ENCODE results near the gene XPC. TPM values are rescaled to one million over a fixed set of nuclear protein-coding genes. Genes with fewer than 3 reads are reported as not detected.

XPC gene
- total RNA-seq, 2 donors from 2014 or later = 33.0 to 40.0 TPM

GRCh38 chr3:14200276-14200675 is 21.9 kb upstream of the XPC start:
- Histone ChIP-seq H3K36me3 (ENCODE audit: control insufficient read depth, insufficient read depth, low read length) (peaks cover 35% of the 10 kb centered on the region), H3K4me1 (ENCODE audit: control insufficient read depth, insufficient read depth, low read length) (no peaks in the 10 kb centered on the region), H3K9ac (ENCODE audit: extremely low read depth, low read length, poor library complexity, severe bottlenecking) (no peak overlapping the region), H3K27ac (ENCODE audit: low read depth, low read length) (no peak overlapping the region), H3K4me3 (ENCODE audit: low read length) (no peak overlapping the region), H3K9me3 (ENCODE audit: control insufficient read depth, low read length) (no peaks in the 10 kb centered on the region), H3K27me3 (ENCODE audit: control insufficient read depth, insufficient read depth, low read length, poor library complexity, severe bottlenecking) (no peaks in the 10 kb centered on the region)
- WGBS, 2 experiments (ENCODE audit: insufficient coverage in 1 of 2, insufficient read length in 1 of 2) = 89 to 100% methylated on average over 3 to 4 of the region's 4 CpGs
- TF ChIP-seq CTCF (conservative IDR thresholded peaks at IDR 0.05) = no peak
- peaks cover 2% of the 10 kb centered on the region for H3K4me1 Mint-ChIP-seq
- H3K36me3 Mint-ChIP-seq (ENCODE audit: low read depth) = peaks cover 41% of the 10 kb centered on the region
- no peak overlapping the region for H3K4me3 Mint-ChIP-seq
- no peak overlapping the region for H3K27ac Mint-ChIP-seq
- peaks cover 2% of the 10 kb centered on the region for H3K27me3 Mint-ChIP-seq (ENCODE audit: insufficient read depth)
- H3K9me3 Mint-ChIP-seq = no peaks in the 10 kb centered on the region
- no peak for DNase-seq

DNA sequence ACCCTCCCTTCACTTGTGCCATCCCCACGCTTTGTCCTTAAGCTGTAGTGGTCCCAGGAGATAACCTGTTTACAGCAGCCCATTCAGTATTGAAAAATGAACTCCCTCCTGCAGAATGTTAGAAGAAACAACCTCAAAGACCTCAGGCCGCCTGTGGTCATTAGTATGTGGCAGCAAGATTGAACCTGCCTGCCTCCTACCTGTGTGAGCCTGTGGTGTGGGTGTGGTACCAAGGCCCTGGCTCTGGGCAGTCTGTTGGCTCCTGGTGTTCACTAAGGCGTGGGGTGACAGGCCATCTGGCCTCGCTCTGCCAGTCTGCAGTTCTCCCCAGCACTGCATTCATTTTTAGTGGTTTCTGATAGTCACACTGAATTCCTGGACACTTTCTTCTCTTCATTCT is 21.2 kb upstream of the XPC start:
- H3K9me3 Mint-ChIP-seq = no peaks in the 10 kb centered on the region
- Histone ChIP-seq H3K4me3 (ENCODE audit: low read length) (no peak overlapping the region), H3K27me3 (ENCODE audit: control insufficient read depth, insufficient read depth, low read length, poor library complexity, severe bottlenecking) (no peaks in the 10 kb centered on the region), H3K36me3 (ENCODE audit: control insufficient read depth, insufficient read depth, low read length) (peaks cover 41% of the 10 kb centered on the region), H3K9ac (ENCODE audit: extremely low read depth, low read length, poor library complexity, severe bottlenecking) (no peak overlapping the region), H3K4me1 (ENCODE audit: control insufficient read depth, insufficient read depth, low read length) (no peaks in the 10 kb centered on the region), H3K9me3 (ENCODE audit: control insufficient read depth, low read length) (no peaks in the 10 kb centered on the region), H3K27ac (ENCODE audit: low read depth, low read length) (no peak overlapping the region)
- H3K27me3 Mint-ChIP-seq (ENCODE audit: insufficient read depth) = peaks cover 2% of the 10 kb centered on the region
- 88 to 91% methylated on average over 3 to 4 of the region's 4 CpGs for WGBS, 2 experiments (ENCODE audit: insufficient coverage in 1 of 2, insufficient read length in 1 of 2)
- H3K4me3 Mint-ChIP-seq = no peak overlapping the region
- H3K36me3 Mint-ChIP-seq (ENCODE audit: low read depth) = peaks cover 47% of the 10 kb centered on the region
- TF ChIP-seq CTCF (conservative IDR thresholded peaks at IDR 0.05) = no peak
- H3K27ac Mint-ChIP-seq = no peak overlapping the region
- H3K4me1 Mint-ChIP-seq = peaks cover 2% of the 10 kb centered on the region
- DNase-seq = no peak

GRCh38 chr3:14194865-14195264 is 16.5 kb upstream of the XPC start:
- peaks cover 20% of the 10 kb centered on the region for H3K4me1 Mint-ChIP-seq

More at GRCh38 chr3:14194865-14195264, 16.5 kb upstream of the XPC start:
- no peaks in the 10 kb centered on the region for H3K27me3 ChIP-seq (ENCODE audit: control insufficient read depth, insufficient read depth, low read length, poor library complexity, severe bottlenecking)
- Mint-ChIP-seq H3K27ac (no peak overlapping the region), H3K4me3 (no peak overlapping the region), H3K9me3 (no peaks in the 10 kb centered on the region), H3K27me3 (ENCODE audit: insufficient read depth) (no peaks in the 10 kb centered on the region), H3K36me3 (ENCODE audit: low read depth) (peaks cover 66% of the 10 kb centered on the region)
- TF ChIP-seq CTCF (conservative IDR thresholded peaks at IDR 0.05) = no peak
- H3K4me3 ChIP-seq (ENCODE audit: low read length) = no peak overlapping the region
- no peak overlapping the region for H3K9ac ChIP-seq (ENCODE audit: extremely low read depth, low read length, poor library complexity, severe bottlenecking)
- no peak overlapping the region for H3K27ac ChIP-seq (ENCODE audit: low read depth, low read length)
- H3K9me3 ChIP-seq (ENCODE audit: control insufficient read depth, low read length) = no peaks in the 10 kb centered on the region
- peaks cover 46% of the 10 kb centered on the region for H3K36me3 ChIP-seq (ENCODE audit: control insufficient read depth, insufficient read depth, low read length)
- H3K4me1 ChIP-seq (ENCODE audit: control insufficient read depth, insufficient read depth, low read length) = no peaks in the 10 kb centered on the region
- 93 to 100% methylated on average over 3 to 4 of the region's 4 CpGs for WGBS, 2 experiments (ENCODE audit: insufficient coverage in 1 of 2, insufficient read length in 1 of 2)
- no peak for DNase-seq

Data from endodermal cell (in vitro differentiated cells).